Activated CD8-positive, alpha-beta T cell treated with anti-CD3 and anti-CD28 coated beads for 36 hours (primary cell): ENCODE measurements around the gene SCRT2. TPM values are rescaled to one million over a fixed set of nuclear protein-coding genes. Genes with fewer than 3 reads are reported as not detected.

Experiments
- ATAC-seq: fragments of 200-7000 bp; cut with Tn5 transposase; one replicate; pipeline ENCODE4 v1.10.0; 2021; ENCODE audit warnings: mild to moderate bottlenecking, moderate library complexity
- CTCF ChIA-PET: fragments of 350-600 bp; sonication (Branson Sonifier 250); formaldehyde crosslinking; loops from one replicate; lab custom pipeline; 2021; ENCODE audit warnings: antibody characterized with exemption; lab: Charles Lee
- POLR2A ChIA-PET: fragments of 350-600 bp; sonication (Branson Sonifier 250); formaldehyde crosslinking; loops from one replicate; lab custom pipeline; 2021; ENCODE audit warnings: antibody characterized with exemption; lab: Charles Lee
- DNase-seq: peaks from one replicate; pipeline ENCODE4 v3.0.0-alpha.2; 2020
- H3K27ac Mint-ChIP-seq: one replicate; pipeline ENCODE4 v1.8.0; 2021; ENCODE audit warnings: mild to moderate bottlenecking, mixed read lengths
- H3K27me3 Mint-ChIP-seq: one replicate; pipeline ENCODE4 v1.8.0; 2021; ENCODE audit warnings: mixed read lengths
- H3K36me3 Mint-ChIP-seq: one replicate; pipeline ENCODE4 v1.8.0; 2021; ENCODE audit warnings: low read depth, mixed read lengths
- H3K4me1 Mint-ChIP-seq: one replicate; pipeline ENCODE4 v1.8.0; 2021; ENCODE audit warnings: low read depth, mixed read lengths
- H3K4me3 Mint-ChIP-seq: one replicate; pipeline ENCODE4 v1.8.0; 2021; ENCODE audit warnings: mild to moderate bottlenecking, moderate library complexity, mixed read lengths
- H3K9me3 Mint-ChIP-seq: one replicate; pipeline ENCODE4 v1.8.0; 2021; ENCODE audit warnings: mixed read lengths
- intact Hi-C: fragments of 100-400 bp; cut with micrococcal nuclease; formaldehyde crosslinking; loops from one replicate; pipeline ENCODE4 v1.10.0; 2022
- total RNA-seq, 2 experiments: library from RNA; stranded (reverse); gene quantifications; one replicate each; pipeline ENCODE4 v1.2.3, GENCODE V29; 2021
- TF ChIP-seq, protein P1 (sequence below): fragments of 200-600 bp; IDR thresholded peaks from one replicate; pipeline ENCODE4 v1.8.0; 2022; ENCODE audit warnings: antibody characterized with exemption, mild to moderate bottlenecking

The SCRT2 gene
- total RNA-seq, 2 experiments from 2014 or later, result not detected

DNA sequence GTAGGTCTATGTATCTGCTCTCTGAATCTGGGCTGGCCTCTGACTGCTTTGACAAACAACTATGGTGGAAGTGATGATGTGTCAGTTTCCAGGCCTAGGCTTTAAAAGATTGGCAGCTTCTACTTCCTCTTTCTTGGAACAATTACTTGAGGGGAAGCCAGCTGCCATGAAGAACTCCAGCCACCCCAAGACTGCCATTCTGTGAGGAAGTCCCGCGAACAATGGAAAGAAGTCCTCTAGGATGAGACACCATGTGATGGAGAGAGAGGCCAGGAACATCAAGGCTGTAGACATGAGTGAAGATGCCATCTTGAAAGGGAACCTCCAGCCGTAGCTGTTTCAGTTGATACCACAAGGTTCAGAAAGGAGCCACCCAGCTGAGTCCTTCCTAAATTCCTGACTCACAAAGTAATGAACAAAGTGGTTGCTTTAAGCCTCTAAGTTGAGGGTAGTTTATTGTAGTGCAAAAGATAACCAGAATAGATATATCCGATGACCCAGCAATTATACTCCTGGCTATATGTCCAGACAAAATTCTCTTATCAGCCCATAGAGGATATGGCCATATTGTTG is 50.2 kb downstream of the SCRT2 start:
- no peaks in the 10 kb centered on the region for H3K9me3 Mint-ChIP-seq

DNA sequence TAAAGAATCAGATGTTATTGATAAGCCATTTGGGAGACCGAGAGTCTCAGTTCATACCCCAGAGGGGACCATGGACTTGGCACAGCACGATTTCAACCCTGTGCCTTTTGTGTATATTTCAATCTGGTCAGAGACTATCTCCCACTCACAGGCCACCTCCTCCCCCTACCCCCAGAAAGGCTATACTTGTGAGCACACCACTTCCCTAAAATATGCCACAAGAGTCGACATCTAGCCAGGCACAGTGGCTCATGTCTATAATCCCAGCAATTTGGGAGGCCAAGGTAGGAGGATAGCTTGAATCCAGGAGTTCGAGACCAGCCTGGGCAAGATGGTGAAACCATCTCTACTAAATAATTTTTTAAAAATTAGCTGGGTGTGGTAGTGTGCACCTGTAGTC is 51.9 kb downstream of the SCRT2 start:
- POLR2A ChIA-PET, result no interaction called here
- intact Hi-C loops, result no loop called here
- CTCF ChIA-PET, result interaction anchor here (1.4 kb wide), 1 partner anchor 63 kb away, joined by 4 read pairs; no protein-coding TSS in a partner anchor
- ATAC-seq (no peak), DNase-seq (no peak)
- Mint-ChIP-seq H3K4me3 (no peak overlapping the region), H3K36me3 (no peaks in the 10 kb centered on the region), H3K27me3 (peaks cover 13% of the 10 kb centered on the region), H3K27ac (no peak overlapping the region), H3K4me1 (no peaks in the 10 kb centered on the region), H3K9me3 (no peaks in the 10 kb centered on the region)
- TF ChIP-seq, protein P1, sequence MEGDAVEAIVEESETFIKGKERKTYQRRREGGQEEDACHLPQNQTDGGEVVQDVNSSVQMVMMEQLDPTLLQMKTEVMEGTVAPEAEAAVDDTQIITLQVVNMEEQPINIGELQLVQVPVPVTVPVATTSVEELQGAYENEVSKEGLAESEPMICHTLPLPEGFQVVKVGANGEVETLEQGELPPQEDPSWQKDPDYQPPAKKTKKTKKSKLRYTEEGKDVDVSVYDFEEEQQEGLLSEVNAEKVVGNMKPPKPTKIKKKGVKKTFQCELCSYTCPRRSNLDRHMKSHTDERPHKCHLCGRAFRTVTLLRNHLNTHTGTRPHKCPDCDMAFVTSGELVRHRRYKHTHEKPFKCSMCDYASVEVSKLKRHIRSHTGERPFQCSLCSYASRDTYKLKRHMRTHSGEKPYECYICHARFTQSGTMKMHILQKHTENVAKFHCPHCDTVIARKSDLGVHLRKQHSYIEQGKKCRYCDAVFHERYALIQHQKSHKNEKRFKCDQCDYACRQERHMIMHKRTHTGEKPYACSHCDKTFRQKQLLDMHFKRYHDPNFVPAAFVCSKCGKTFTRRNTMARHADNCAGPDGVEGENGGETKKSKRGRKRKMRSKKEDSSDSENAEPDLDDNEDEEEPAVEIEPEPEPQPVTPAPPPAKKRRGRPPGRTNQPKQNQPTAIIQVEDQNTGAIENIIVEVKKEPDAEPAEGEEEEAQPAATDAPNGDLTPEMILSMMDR, result no peak

More for the DNA sequence above, 50.2 kb downstream of the SCRT2 start:
- Mint-ChIP-seq H3K4me3 (no peak overlapping the region), H3K27ac (no peak overlapping the region), H3K36me3 (no peaks in the 10 kb centered on the region), H3K27me3 (peaks cover 12% of the 10 kb centered on the region), H3K4me1 (no peaks in the 10 kb centered on the region)
- intact Hi-C loops, result no loop called here
- DNase-seq (no peak), ATAC-seq (no peak)
- TF ChIP-seq, protein P1, result no peak
- POLR2A ChIA-PET, result no interaction called here
- CTCF ChIA-PET, result no interaction called here

DNA sequence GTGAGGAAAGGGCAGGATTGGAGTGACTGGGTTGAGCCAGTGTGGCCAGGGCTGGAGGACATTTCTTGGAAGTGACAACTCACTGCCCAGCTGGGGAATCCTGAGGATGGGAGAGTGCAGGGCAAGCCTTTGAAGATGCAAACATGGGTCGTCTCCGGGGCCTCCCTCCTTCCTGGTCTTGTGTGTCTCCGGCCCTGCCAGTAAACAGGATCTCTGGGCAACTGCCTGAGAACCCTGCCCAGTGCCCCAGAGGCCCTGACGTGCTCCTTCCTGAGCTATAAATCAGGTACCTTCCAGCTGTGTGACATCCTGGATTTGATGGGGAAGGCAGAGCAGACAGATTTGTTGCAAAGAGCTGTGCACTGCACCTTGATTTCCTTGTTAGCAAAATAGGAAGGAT is 52.6 kb downstream of the SCRT2 start:
- DNase-seq (no peak), ATAC-seq (no peak)
- Mint-ChIP-seq H3K4me1 (no peaks in the 10 kb centered on the region), H3K36me3 (no peaks in the 10 kb centered on the region), H3K27me3 (peaks cover 15% of the 10 kb centered on the region), H3K27ac (no peak overlapping the region), H3K4me3 (no peak overlapping the region), H3K9me3 (peaks cover 3% of the 10 kb centered on the region)
- TF ChIP-seq, protein P1, result no peak
- ChIA-PET POLR2A (no interaction called here), CTCF (no interaction called here)
- intact Hi-C loops, result no loop called here

DNA sequence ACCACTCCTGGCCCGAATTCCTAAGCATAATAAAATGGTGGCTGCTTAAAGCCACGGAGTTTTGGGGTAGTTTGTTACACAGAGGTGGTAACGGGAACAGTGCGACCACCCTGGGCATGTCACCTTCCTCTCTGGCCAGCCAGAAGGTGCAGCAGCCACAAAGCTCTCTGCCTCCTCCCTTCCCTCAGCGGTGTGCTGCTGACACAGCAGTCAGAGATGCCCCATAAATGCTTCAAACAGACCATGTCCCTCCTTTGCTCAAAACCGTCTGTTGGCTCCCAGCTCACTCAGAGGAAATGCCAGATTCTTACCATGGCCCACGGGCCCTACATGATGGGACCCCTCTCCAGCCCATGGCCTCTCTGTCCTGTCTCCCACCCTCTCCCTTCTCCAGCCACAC is 53.4 kb downstream of the SCRT2 start:
- Mint-ChIP-seq H3K9me3 (peaks cover 8% of the 10 kb centered on the region), H3K4me3 (no peak overlapping the region), H3K4me1 (no peaks in the 10 kb centered on the region), H3K36me3 (no peaks in the 10 kb centered on the region), H3K27ac (no peak overlapping the region), H3K27me3 (peaks cover 21% of the 10 kb centered on the region)
- CTCF ChIA-PET, result interaction anchor here (1.5 to 1.6 kb wide), 2 partner anchors 23 to 25 kb away, joined by 3 to 6 read pairs; no protein-coding TSS in a partner anchor
- POLR2A ChIA-PET, result no interaction called here
- intact Hi-C loops, result no loop called here
- DNase-seq (no peak), ATAC-seq (no peak)
- TF ChIP-seq, protein P1, result no peak

DNA sequence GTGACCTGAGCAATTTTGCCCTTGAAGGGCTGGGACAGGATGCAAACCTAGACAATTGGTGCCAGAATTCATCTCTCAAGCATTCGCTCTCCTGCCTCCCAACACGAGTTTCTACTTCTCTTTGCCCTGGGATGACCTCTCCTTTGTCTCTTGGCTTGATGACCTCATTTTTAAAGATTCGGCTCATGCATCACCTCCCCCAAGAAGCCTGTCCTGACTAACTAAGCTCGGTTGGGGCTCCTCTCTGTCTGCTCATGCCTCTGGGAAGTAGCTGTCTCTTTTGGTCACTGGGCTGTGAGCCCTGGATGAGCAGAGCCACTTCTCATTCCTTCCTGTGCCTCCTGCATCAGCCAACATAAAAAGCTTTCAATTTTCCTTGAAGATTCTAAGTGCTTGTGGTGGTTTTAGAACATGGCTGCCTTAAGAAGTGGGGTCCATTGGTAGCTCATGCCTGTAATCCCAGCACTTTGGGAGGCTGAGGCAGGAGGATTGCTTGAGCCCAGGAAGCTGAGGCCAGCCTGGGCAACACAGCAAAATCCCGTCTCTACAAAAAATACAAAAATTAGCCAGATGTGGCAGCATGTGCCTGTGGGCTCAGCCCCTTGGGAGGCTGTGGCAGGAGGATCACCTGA is 54.4 kb downstream of the SCRT2 start:
- TF ChIP-seq, protein P1, result no peak
- POLR2A ChIA-PET, result no interaction called here
- H3K27ac Mint-ChIP-seq, result no peak overlapping the region
- no peak overlapping the region for H3K4me3 Mint-ChIP-seq
- intact Hi-C loops, result no loop called here
- no peak for DNase-seq
- H3K9me3 Mint-ChIP-seq, result peaks cover 8% of the 10 kb centered on the region
- H3K36me3 Mint-ChIP-seq, result no peaks in the 10 kb centered on the region
- no peaks in the 10 kb centered on the region for H3K4me1 Mint-ChIP-seq
- CTCF ChIA-PET, result interaction anchor here (1.5 to 1.6 kb wide), 2 partner anchors 24 to 26 kb away, joined by 3 to 6 read pairs; no protein-coding TSS in a partner anchor
- no peak for ATAC-seq
- peaks cover 24% of the 10 kb centered on the region for H3K27me3 Mint-ChIP-seq
